Suprapubic skin (tissue), 4 donors: ENCODE data around the gene PGGT1B. TPM values are rescaled to one million over a fixed set of nuclear protein-coding genes. Genes with fewer than 3 reads are reported as not detected.

Source experiments
- DNase-seq, 2 donors: peaks; one replicate each; pipeline ENCODE4 v3.0.0-alpha.2; 2019; ENCODE audit warnings: low spot score in 2 of 2
- H3K27ac ChIP-seq: fragments of 200-600 bp; sonication (generic); one replicate; pipeline ENCODE4 v1.5.1; 2019
- H3K27me3 ChIP-seq: fragments of 200-600 bp; sonication (generic); one replicate; pipeline ENCODE4 v1.5.1; 2019
- H3K36me3 ChIP-seq: fragments of 200-600 bp; sonication (generic); one replicate; pipeline ENCODE4 v1.5.1; 2019
- H3K4me1 ChIP-seq: fragments of 200-600 bp; sonication (generic); one replicate; pipeline ENCODE4 v1.5.1; 2019
- H3K4me3 ChIP-seq: fragments of 200-600 bp; sonication (generic); one replicate; pipeline ENCODE4 v1.5.1; 2019; ENCODE audit warnings: mild to moderate bottlenecking
- H3K9me3 ChIP-seq: fragments of 200-600 bp; sonication (generic); one replicate; pipeline ENCODE4 v1.5.1; 2019
- CTCF ChIP-seq, 2 donors: fragments of 200-600 bp in 1 of 2; fragments of 450-650 bp in 1 of 2; sonication (generic) in 1 of 2; IDR thresholded peaks; one replicate each; pipeline ENCODE4 v1.5.1; 2016 to 2019; ENCODE audit warnings: antibody characterized with exemption in 2 of 2, mild to moderate bottlenecking in 1 of 2, moderate library complexity in 1 of 2
- EP300 ChIP-seq: sonication (generic); formaldehyde crosslinking; IDR thresholded peaks from one replicate; pipeline ENCODE4 v1.6.1; 2017; ENCODE audit warnings: antibody characterized with exemption
- POLR2A ChIP-seq, 2 donors: fragments of 450-650 bp; IDR thresholded peaks; one replicate each; pipeline ENCODE4 v1.6.1; 2017; ENCODE audit warnings: antibody characterized with exemption in 2 of 2, mild to moderate bottlenecking in 2 of 2, moderate library complexity in 2 of 2
- POLR2AphosphoS5 ChIP-seq, 3 donors: sonication (generic); formaldehyde crosslinking; IDR thresholded peaks; one replicate each; pipeline ENCODE4 v1.6.1; 2017; ENCODE audit warnings: antibody characterized with exemption in 3 of 3
- WGBS: methylation state at CpG from one replicate; pipeline ENCODE4 v1.1.5; 2018; 5-methylcytosine and 5-hydroxymethylcytosine counted together
- total RNA-seq, 4 donors: library from RNA; depleted of rRNA; stranded (reverse); fragments of >200 nt; gene quantifications; one replicate each; pipeline ENCODE4 v1.1.0, GENCODE V29; 2016

Gene PGGT1B
- total RNA-seq, 4 donors from 2014 or later = 6.5 to 14.1 (median 9.9) TPM

GRCh38 chr5:115186794-115187193 is 75.9 kb downstream of the PGGT1B start:
- no peak overlapping the region for H3K27ac ChIP-seq
- H3K4me3 ChIP-seq = no peak overlapping the region
- no peak for TF ChIP-seq CTCF (IDR thresholded peaks at IDR 0.05)
- no peak for TF ChIP-seq POLR2AphosphoS5 (IDR thresholded peaks at IDR 0.05)
- no peak for TF ChIP-seq EP300
- TF ChIP-seq POLR2A (IDR thresholded peaks at IDR 0.05) = no peak
- peaks cover 57% of the 10 kb centered on the region for H3K27me3 ChIP-seq
- no peaks in the 10 kb centered on the region for H3K4me1 ChIP-seq
- no peaks in the 10 kb centered on the region for H3K9me3 ChIP-seq
- no peak for DNase-seq
- no peaks in the 10 kb centered on the region for H3K36me3 ChIP-seq

- Histone ChIP-seq H3K36me3 (no peaks in the 10 kb centered on the region), H3K27ac (no peak overlapping the region), H3K27me3 (peaks cover 71% of the 10 kb centered on the region), H3K4me1 (peaks cover 11% of the 10 kb centered on the region), H3K9me3 (no peaks in the 10 kb centered on the region), H3K4me3 (no peak overlapping the region)
- TF ChIP-seq POLR2AphosphoS5 (IDR thresholded peaks at IDR 0.05) = no peak
- TF ChIP-seq CTCF (IDR thresholded peaks at IDR 0.05) = no peak
- TF ChIP-seq EP300 = no peak
- no peak for TF ChIP-seq POLR2A (IDR thresholded peaks at IDR 0.05)
- 65% methylated on average over 2 of the region's 2 CpGs for WGBS
- DNase-seq = no peak
Measured at GRCh38 chr5:115184770-115185169, 77.9 kb downstream of the PGGT1B start.

- Histone ChIP-seq H3K4me1 (peaks cover 20% of the 10 kb centered on the region), H3K9me3 (no peaks in the 10 kb centered on the region), H3K27ac (no peak overlapping the region), H3K4me3 (no peak overlapping the region), H3K27me3 (peaks cover 96% of the 10 kb centered on the region), H3K36me3 (no peaks in the 10 kb centered on the region)
- DNase-seq = no peak
- TF ChIP-seq POLR2AphosphoS5 (IDR thresholded peaks at IDR 0.05) (no peak), EP300 (no peak), CTCF (IDR thresholded peaks at IDR 0.05) (no peak)
Measured at GRCh38 chr5:115181757-115182156, 80.9 kb downstream of the PGGT1B start.

GRCh38 chr5:115180165-115180709 is 82.4 kb downstream of the PGGT1B start:
- Histone ChIP-seq H3K9me3 (no peaks in the 10 kb centered on the region), H3K4me3 (peak overlapping the region; percentile 52), H3K36me3 (no peaks in the 10 kb centered on the region), H3K27ac (no peak overlapping the region), H3K4me1 (peaks cover 20% of the 10 kb centered on the region), H3K27me3 (peaks cover 88% of the 10 kb centered on the region)
- TF ChIP-seq EP300 (no peak), CTCF (IDR thresholded peaks at IDR 0.05) (no peak), POLR2A (IDR thresholded peaks at IDR 0.05) (no peak), POLR2AphosphoS5 (IDR thresholded peaks at IDR 0.05) (no peak)
- WGBS = 2% methylated on average over 33 of the region's 54 CpGs
- DNase-seq = no peak

- TF ChIP-seq POLR2AphosphoS5 (IDR thresholded peaks at IDR 0.05) (no peak), CTCF (IDR thresholded peaks at IDR 0.05) (no peak), EP300 (no peak), POLR2A (IDR thresholded peaks at IDR 0.05) (no peak)
- no peaks in the 10 kb centered on the region for H3K9me3 ChIP-seq
- peaks cover 20% of the 10 kb centered on the region for H3K4me1 ChIP-seq
- no peaks in the 10 kb centered on the region for H3K36me3 ChIP-seq
- WGBS = 3% methylated on average over 21 of the region's 56 CpGs
- H3K27ac ChIP-seq = no peak overlapping the region
- H3K27me3 ChIP-seq = peaks cover 81% of the 10 kb centered on the region
- H3K4me3 ChIP-seq = peak overlapping the region; percentile 52
- no peak for DNase-seq
Measured at GRCh38 chr5:115179394-115180164, 83.1 kb downstream of the PGGT1B start.
